ENCODE data around the gene MCU.
A peak's percentile ranks its signal among the peaks of the same experiment; 100 is the strongest.
"Not testable (repeated sequence)": the region's sequence is repeated elsewhere in the genome, so short reads cannot be mapped to it uniquely, and the experiment has no call there.

Gene MCU

GRCh38 chr10:72855129-72855528 lies 163.2 kb downstream of the MCU start:
- no peak for DNase-seq

DNA sequence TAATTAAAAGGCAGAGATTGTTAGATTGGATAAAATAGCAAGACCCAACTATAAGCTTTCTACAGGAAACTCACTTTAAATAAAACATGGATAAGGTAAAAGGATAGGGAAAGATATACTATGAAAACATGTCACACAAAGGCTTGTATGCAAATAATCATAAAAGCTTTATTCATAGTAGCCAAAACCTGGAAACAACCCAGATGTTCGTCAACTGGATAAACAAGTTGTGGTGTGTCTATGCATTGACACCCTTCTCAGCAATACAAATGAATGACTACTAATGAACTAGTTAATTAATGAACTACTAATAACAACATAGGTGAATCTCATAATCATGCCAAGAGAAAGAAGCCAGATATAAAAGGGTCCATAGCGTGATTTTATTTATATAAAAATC lies 163.8 kb downstream of the MCU start:
- no peak for DNase-seq

DNA sequence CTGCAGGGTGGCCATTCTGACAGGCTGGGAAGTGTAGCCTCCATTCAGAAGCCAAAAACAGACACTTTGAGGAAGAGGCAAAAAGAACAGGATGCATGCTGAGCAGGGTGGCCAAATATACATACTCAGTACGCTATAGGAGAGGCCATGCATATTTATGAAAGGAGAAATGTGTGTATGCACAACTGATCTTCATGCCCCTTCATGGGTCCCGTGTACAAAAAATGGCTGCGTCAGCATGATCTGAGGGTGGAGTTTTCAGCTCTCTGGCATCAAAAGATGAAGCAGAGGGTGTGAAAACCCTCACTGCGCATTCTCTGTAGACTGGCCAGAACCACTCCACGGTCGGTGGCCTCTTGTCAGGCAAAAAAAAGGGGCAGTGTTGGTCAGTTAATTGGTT lies 166.1 kb downstream of the MCU start:
- no peak for DNase-seq

DNA sequence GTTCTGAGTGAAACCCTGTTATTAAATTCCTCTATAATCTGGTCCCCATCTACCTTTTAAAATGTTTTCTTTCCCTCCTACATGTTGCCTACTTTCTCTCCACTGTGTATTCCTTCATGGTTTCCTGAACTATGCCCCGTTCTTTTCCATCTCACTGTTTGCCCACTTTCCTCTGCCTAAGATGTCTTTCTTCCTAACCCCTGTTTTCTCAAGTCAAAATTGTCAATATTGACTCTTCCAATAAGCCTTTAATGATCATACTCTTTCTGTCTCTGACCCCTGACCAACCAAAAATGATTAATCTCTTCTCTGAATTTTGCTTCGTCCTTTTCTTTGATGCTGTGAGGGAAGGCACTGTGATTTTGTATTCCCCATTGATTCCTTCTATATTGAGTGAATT lies 171.0 kb downstream of the MCU start:
- DNase-seq = no peak

DNA sequence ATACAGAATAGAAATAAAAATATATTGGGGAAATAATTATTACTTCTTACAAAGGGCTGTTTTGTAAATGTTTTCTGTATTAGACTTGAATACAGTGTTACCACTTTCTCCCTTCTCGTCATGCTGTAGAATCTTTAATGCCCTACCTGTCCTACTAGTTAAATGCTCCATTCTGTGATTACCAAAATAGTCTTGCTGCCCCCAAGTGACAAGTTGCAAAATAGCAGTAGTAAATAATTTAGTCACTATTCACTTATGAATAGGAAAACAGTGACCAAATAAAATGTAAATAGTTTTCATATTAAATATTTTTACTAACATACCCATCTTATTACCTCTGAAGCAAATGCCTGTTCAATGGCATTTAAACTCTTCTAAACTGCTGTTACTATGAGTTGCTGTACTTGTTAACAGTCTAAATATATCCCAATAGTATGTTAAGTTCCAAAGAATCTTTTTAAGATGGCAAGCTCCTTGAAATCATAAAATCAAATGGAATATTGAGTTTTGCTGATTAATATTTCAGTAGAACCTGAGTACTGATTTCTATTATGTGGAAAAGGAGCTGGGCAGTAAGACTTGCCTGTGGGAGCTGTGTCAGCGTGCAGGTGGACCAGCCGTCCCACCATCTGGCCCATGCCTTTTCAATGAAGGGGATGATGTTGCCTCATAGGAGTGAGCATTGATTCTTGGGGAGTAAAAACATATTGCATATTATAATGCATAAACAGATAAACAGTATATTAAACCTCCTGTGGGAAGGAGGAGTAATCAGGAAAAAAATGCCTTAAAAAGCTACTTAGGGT lies 183.5 kb downstream of the MCU start:
- DNase-seq = no peak

GRCh38 chr10:72879245-72879644 lies 187.3 kb downstream of the MCU start:
- no peak for DNase-seq

DNA sequence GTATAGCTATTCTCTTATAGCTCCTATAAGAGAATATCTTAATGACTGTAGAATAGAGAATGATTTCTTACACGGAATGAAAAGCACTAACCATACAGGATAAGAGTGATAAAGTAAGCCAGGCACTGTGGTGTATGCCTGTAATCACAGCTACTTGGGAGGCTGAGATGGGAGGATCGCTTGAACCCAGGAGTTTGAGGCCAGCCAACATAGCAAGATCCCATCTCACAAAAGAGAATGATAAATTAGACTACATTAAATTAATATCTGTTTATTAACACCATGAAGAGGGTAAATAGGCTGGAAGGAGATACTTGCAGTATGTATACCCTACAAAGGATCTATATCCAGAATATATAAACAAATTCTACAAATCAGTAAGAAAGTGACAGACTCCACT lies 189.3 kb downstream of the MCU start:
- no peak for DNase-seq

GRCh38 chr10:72883861-72884260 lies 191.9 kb downstream of the MCU start:
- no peak for DNase-seq

DNA sequence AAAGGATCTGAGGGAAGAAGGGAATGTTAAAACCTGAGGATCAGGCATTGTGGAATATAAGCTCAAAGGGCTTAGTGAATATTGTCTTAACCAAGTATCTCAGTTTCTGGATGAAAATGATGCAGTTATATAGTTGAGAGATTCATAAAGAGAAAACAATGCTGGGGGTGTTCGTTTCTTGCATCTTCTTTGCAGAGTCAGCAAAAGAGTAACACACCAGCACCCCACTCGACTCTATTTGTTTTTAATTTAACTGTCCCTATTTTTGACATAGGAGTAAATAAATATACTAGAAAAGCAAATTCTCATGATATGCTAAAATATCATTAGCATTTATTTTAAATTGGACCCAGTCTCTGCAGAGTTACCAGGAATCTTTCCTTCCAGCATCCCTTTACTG lies 194.0 kb downstream of the MCU start:
- DNase-seq = no peak

- no peak for DNase-seq
These were observed 194.7 kb downstream of the MCU start for GRCh38 chr10:72886621-72887020.

DNA sequence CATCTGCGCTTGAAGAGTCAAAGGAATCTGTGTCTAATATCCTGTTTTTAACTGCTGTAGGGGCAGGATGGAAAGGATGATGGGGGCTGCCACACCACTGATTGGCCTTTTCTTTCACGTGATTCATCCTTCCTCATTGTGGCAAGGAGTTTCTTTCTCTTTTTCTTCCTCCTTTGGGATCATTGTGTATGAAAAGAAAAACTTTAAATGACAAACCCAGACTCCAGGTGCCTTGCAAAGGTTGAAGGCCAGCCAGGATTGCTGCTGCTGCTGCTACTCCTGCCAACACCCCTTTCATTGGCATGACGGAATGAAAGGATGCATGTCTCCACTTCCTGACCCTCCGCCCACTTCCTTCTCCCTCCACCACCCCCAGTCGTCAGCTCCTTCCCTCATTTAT lies 195.1 kb downstream of the MCU start:
- no peak for DNase-seq

DNA sequence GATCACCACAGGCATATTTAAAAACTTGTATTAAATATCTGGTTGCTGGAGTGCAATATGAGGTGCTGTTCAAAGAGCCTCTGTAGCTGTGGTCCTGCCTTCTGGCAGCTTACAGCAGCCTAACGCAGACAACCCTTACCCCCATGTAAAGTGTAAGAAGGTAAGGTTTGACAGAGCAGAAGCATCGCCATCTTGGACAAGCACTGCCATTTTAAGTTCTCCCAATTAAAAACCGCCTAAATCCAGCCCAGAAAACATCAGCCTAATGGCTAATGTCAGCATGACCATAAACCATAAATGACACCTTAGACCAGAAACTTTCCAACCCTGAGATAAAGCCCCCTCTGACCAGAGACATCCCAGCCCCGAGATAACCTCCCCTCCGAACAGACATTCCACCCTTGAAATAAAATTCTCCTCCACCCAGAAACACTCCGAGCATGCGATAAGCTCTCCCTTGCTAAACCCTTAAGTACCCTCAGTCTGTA lies 196.3 kb downstream of the MCU start:
- DNase-seq = no peak

DNA sequence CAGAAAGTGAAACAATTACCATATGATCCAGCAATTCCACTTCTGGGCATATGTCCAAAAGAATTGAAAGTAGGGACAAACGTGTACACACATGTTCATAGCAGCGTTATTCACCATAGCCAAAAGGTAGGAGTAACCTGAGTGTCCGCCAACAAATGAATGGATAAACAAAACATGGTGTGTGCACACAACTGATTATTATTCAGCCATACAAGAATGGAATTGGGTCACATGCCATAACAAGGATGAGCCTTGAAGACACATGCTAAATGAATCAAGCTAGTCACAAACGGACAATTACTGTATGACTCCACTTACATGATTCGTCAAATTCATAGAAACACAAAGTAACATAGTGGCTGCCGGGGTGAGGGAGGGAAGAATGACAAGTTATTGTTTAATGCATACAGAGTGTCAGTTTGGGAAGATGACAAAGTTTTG lies 197.5 kb downstream of the MCU start:
- DNase-seq = peak; percentile 79

DNA sequence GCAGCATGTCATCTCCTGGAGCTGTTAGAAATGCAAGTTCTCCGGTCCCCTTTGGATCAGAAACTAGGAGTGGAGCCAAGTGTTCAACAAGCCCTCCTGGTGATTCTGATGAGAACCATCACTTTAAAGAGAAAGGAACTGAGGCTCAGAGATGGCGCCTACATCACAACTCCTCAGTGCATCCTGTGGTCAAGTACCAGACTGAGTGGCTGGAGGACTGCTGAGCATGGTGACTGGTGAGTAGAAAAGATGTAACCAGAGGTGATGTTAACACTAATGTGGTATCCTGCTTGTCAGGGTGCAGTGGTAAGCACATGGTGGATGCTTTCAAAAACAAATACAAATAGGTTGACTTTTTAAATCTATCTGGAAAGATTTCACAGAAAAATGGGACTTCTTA lies 198.1 kb downstream of the MCU start:
- DNase-seq = no peak

GRCh38 chr10:72893136-72893798 lies 201.3 kb downstream of the MCU start, which contains the start of gene OIT3:
Gene OIT3, plus strand, starts transcription at chr10:72893739. Its CDS starts 60 bp downstream, at chr10:72893799.
- DNase-seq = no peak

DNA sequence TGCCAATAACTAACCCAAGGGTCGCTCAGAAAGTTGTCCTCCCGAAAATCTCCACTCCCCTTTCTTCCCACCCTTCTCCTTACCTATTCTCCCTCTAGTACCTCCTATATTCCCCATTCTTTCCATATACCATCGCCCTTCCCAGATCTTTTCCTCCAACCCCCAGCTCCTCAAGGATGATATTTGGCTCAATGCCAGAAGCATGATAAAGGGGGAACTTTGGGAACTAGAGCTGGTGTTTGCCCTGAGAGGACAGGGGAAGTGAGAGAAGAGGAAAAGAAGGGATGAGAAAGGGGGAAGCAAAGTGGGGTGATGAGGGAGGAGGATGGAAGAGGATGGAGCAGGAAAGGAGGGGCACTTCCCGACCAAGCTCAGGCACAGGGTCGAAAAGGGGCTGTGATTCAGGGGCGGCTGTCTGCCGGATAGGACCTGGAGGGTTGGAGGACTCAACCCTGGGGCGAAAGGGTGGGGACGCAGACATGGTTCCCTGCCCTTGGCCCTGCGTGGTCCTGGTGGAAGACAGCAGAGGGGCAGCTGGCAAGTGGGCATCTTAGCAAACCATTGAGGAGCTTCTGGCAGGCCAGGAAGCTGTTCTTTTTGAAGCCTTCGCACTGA lies 203.4 kb downstream of the MCU start:
- DNase-seq = no peak

DNA sequence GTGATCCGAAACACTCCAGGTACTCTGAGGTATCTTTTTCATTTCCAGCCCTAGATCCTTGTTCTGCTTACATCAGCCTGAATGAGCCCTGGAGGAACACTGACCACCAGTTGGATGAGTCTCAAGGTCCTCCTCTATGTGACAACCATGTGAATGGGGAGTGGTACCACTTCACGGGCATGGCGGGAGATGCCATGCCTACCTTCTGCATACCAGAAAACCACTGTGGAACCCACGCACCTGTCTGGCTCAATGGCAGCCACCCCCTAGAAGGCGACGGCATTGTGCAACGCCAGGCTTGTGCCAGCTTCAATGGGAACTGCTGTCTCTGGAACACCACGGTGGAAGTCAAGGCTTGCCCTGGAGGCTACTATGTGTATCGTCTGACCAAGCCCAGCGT lies 206.7 kb downstream of the MCU start:
- no peak for DNase-seq

GRCh38 chr10:72899545-72899944 lies 207.6 kb downstream of the MCU start:
- DNase-seq = no peak

DNA sequence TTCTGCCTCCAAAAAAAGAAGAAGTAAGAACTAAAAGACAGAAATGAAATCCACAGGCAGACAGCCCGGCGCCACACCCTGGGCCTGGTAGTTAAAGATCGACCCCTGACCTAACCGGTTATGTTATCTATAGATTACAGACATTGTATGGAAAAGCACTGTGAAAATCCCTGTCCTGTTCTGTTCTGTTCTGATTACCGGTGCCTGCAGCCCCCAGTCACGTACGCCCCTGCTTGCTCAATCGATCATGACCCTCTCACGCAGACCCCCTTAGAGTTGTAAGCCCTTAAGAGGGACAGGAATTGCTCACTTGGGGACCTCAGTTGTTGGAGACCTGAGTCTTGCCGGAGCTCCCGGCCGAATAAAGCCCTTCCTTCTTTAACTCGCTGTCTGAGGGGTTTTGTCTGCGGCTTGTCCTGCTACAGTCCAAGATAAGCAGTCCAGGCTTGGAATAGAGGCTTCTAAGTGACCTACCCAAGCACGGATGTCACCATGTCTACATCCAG lies 212.1 kb downstream of the MCU start:
- DNase-seq = not testable (repeated sequence)

GRCh38 chr10:72904806-72905205 lies 212.9 kb downstream of the MCU start:
- no peak for DNase-seq

DNA sequence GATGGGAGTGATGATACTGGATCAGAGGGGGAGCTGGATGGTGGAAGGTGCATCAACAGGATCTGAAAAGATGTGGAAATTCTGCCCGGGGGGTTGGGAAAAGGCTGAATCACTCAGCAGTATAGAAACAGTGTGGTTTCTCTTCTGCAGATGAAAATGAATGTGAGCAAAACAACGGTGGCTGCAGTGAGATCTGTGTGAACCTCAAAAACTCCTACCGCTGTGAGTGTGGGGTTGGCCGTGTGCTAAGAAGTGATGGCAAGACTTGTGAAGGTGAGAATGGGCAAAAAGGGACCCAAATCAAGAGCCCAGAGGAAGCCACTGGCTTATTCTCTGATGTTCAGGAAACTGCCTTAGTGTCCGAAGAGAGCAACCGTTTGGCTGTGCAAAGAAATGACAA lies 214.5 kb downstream of the MCU start:
- no peak for DNase-seq

GRCh38 chr10:72910705-72911104 lies 218.8 kb downstream of the MCU start:
- DNase-seq = no peak

- DNase-seq = no peak
These were observed 219.8 kb downstream of the MCU start for GRCh38 chr10:72911758-72912157.

DNA sequence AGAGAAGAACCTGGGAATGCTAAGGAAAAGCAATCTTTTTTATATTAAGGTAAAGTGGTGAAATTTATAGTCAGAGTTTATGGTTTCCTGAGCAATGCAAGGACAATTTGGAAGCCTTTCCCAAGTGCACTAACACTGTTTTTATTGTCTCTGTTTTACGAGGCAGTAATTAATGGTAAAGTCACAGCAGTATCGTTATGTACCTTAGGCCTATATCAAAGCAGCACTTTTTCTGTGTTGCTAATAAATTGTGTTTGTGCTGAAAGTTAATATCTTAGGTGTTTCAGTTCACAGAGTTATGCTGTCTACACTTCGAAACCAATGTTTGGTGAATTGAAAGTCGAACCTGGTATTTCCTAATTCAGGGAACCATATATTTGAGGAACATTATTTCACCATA lies 220.8 kb downstream of the MCU start:
- DNase-seq = no peak
